Measurements from ENCODE around the gene CORO6.
A peak's percentile ranks its signal among the peaks of the same experiment; 100 is the strongest.

DNA sequence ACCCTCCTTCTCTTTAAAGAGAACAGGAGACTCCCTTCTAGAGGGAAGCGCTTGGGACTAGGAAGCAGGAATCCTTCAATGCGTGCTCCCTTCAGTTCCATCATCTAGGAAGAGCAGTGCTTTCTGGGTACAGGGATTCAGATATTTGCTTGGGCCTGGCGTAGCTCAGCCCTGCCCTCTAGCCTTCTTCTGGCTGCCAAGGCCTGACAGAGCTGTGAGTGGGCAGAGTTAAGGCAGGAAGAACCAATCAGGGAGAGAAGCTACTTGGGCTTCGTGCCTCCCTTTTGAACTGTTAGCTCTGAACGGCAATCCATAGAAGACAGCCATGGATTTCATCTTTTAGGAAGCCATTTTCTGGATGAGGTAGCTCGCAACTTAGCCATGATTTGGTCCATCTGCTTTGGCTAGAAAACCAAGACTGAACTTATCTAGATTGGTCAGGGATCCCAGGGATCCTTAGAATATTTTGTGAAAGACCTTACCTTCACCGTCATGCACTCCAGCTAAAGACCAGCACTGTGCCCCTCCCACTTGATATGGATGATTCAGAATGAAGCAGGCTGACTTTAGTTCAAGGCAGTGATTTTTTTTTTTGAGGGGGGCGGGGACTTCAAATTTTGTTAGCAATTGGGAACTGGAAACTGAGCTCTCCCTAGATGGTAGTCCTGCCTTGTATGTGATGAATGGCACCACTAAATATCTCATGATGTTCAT, 2.5 kb upstream of the CORO6 start:
- TF ChIP-seq CTCF (optimal IDR thresholded peaks at IDR 0.05 in 1 of 3, IDR thresholded peaks at IDR 0.05 in 1 of 3, conservative IDR thresholded peaks at IDR 0.05 in 1 of 3; ENCODE audit: extremely low read depth in 1 of 3, insufficient read depth in 2 of 3, low read length in 3 of 3) (peak in 2 of 3 experiments; percentile 10 to 40), EZH2 (IDR thresholded peaks at IDR 0.05; ENCODE audit: low read length) (no peak)

Measured in keratinocyte (primary cell).